Measurements from ENCODE around the gene FZR1. TPM values are rescaled to one million over a fixed set of nuclear protein-coding genes. Genes with fewer than 3 reads are reported as not detected.

The FZR1 gene
- total and polyA plus RNA-seq, 9 of the 15 experiments (the other 6 are each of a cell fraction or from before 2014, with no cell fraction given) = 0.18 to 48.0 (median 22.2) TPM

DNA sequence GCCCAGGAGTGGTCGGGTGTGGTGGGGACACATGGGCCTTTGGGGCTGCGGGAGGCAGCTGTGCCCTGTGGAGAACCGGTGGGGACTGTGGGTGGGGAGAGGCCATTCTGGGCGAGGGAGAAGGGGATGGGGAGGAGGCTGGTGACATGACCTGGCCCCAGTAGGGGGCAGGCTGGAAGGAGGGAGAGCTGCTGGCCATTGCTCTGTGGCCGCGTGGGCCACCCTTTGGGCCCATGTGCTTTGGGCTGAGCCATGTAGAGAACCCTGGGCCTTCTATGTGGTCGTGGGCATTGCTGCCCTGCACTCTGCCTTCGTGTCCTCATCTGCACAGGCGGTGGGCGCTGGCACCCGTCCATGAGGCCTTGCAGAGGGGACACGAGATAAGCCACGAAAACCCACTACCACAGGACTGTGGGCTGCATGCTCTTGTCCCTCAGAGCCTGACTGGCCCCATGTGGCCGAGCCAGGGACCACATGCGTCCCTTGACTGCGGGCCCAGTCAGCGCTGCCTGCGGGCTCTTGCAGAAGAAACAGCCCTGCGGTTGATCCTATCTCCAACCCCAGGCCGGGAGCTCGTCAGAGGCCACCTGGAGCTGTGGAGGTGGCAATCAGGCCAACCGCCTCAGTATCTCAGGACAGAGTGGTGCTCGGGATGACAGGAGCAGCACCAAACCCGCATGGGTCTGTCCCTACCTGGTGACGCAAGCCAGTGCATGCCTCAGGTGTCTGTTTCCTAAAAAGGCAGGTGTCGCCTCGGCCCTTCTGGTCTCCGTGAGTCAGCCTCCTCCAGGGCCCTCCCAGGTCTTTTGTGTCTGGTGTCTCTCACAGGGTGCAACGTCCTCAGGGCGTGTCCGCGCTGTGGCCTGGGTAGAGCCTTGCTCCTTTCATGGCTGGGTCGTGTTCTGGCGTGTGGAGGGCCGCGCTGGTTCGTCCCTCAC is 14.3 kb downstream of the FZR1 start (continued):
- TF ChIP-seq HMGXB4 (CRISPR knock-in tag; IDR thresholded peaks at IDR 0.05) (peak; percentile 90), SMARCA4 (IDR thresholded peaks at IDR 0.05) (peak; percentile 64), ZNF707 (CRISPR knock-in tag; conservative IDR thresholded peaks at IDR 0.05) (no peak), ZNF518B (CRISPR knock-in tag; IDR thresholded peaks at IDR 0.05) (no peak), ZBTB1 (CRISPR knock-in tag; IDR thresholded peaks at IDR 0.05; ENCODE audit: borderline replicate concordance, low read depth) (peak; percentile 94), ZBTB34 (CRISPR knock-in tag; IDR thresholded peaks at IDR 0.05) (peak; percentile 49; the same call in 1 of the 2 replicates), CBX3 (IDR thresholded peaks at IDR 0.05; ENCODE audit: borderline replicate concordance in 1 of 2, low read length in 2 of 2) (peak in 1 of 2 experiments; percentile 71; a peak in 1 of 3 replicates), GABPA (tag; conservative IDR thresholded peaks at IDR 0.05; ENCODE audit: low read depth) (0 out of 2 replicates have a peak, but pooled peaks have one; percentile 14)
